C4-2B (cell line): ENCODE data around the gene PACRGL.

Experiments used
- ZFX ChIP-seq: fragments of 450-650 bp; IDR thresholded peaks from 2 replicates; pipeline ENCODE4 v1.6.1; 2017
- TF ChIP-seq, protein P1 (sequence below): fragments of 450-650 bp; conservative IDR thresholded peaks from 2 replicates; pipeline ENCODE4 v1.5.1; 2017; ENCODE audit warnings: mild to moderate bottlenecking

DNA sequence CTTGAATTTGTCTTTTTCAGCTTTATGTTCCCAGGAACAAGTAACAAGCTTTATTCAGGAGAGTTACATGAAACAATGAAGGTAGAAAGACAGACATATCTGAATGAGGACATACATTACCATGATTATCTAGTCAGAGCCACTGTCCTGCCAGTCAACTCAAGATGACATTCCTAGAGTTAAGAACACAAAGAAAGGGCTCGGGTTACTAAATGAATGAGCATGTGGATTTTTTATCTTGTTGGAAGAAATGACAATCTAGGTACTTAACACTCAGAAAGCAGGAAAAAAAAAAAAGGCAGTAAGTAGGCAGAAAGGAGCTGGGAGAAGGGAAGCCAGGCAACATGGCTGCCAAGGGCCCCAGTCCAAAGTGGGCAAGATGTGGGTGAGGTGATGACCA, 28.0 kb upstream of the PACRGL start:
- TF ChIP-seq, protein P1, sequence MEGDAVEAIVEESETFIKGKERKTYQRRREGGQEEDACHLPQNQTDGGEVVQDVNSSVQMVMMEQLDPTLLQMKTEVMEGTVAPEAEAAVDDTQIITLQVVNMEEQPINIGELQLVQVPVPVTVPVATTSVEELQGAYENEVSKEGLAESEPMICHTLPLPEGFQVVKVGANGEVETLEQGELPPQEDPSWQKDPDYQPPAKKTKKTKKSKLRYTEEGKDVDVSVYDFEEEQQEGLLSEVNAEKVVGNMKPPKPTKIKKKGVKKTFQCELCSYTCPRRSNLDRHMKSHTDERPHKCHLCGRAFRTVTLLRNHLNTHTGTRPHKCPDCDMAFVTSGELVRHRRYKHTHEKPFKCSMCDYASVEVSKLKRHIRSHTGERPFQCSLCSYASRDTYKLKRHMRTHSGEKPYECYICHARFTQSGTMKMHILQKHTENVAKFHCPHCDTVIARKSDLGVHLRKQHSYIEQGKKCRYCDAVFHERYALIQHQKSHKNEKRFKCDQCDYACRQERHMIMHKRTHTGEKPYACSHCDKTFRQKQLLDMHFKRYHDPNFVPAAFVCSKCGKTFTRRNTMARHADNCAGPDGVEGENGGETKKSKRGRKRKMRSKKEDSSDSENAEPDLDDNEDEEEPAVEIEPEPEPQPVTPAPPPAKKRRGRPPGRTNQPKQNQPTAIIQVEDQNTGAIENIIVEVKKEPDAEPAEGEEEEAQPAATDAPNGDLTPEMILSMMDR, result no peak
- TF ChIP-seq ZFX, result no peak
